ENCODE data around the gene ZBED2. TPM values are rescaled to one million over a fixed set of nuclear protein-coding genes. Genes with fewer than 3 reads are reported as not detected.
"Not testable (repeated sequence)": the region's sequence is repeated elsewhere in the genome, so short reads cannot be mapped to it uniquely, and the experiment has no call there.

The ZBED2 gene, protein sequence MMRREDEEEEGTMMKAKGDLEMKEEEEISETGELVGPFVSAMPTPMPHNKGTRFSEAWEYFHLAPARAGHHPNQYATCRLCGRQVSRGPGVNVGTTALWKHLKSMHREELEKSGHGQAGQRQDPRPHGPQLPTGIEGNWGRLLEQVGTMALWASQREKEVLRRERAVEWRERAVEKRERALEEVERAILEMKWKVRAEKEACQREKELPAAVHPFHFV
- total RNA-seq: not detected

DNA sequence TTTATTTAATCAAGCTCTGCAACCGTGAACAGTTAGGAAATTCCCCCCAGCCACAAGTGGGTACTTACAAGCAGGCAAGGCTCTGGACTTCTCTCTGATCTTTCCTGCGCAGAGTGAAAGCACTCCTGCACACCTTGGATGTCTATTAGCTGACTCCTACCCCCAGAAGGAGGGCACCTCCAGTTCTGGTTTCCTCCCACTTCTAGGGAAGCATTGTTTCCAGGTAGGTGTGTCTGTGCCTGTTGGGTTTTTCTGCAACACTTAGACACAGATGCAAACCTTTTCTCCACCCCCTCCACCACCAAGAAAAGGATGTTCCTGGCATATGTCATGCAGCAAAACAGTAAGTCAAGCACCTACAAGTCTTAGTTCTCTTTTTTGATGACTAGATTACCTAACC is at the start of gene ZBED2:
Gene ZBED2, minus strand, starts transcription at position 115 of the 400 bp plus-strand sequence. CDS start 1,145 bp downstream, outside the sequence.
- Histone ChIP-seq H3K4me1 (ENCODE audit: control insufficient read depth in 3 of 3, insufficient read depth in 3 of 3, low read length in 3 of 3) (no peaks in the 10 kb centered on the region), H3K36me3 (ENCODE audit: control insufficient read depth in 3 of 3, insufficient read depth in 3 of 3, low read length in 3 of 3) (no peaks in the 10 kb centered on the region), H3K9me3 (ENCODE audit: control insufficient read depth in 3 of 3, low read length in 3 of 3) (no peaks in the 10 kb centered on the region), H3K4me3 (ENCODE audit: low read length in 3 of 3) (no peak within 1 kb of the TSS), H3K9ac (ENCODE audit: low read depth in 1 of 3, low read length in 3 of 3) (no peak within 1 kb of the TSS), H3K27ac (ENCODE audit: low read depth, low read length) (no peak within 1 kb of the TSS), H3K27me3 (ENCODE audit: control insufficient read depth in 3 of 3, insufficient read depth in 3 of 3, low read length in 3 of 3) (peaks cover 0 to under 1% (median 0%) of the 10 kb centered on the region in 3 donors)

DNA sequence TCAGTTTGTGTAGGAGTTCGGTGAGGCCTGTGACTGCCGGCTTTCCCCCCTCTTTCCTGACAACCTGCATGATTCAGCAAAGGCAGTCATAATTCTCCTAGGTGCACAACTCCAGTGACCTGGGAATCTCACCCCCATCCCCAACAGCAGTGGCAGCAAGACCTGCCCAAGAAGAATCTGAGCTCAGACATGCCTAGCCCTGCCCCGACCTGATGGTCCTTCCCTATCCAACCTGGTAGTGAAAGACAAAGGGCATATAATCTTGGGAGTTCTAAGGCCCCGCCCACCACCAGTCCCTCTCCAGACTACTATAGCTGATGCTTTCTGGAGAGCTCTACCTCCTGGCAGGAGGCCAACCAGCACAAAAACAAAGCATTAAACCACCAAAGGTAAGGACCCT is 44.2 kb upstream of the ZBED2 start:
- H3K4me3 ChIP-seq (ENCODE audit: low read length in 3 of 3): no peak overlapping the region
- no peak overlapping the region for H3K9ac ChIP-seq (ENCODE audit: low read depth in 1 of 3, low read length in 3 of 3)
- H3K4me1 ChIP-seq (ENCODE audit: control insufficient read depth in 3 of 3, insufficient read depth in 3 of 3, low read length in 3 of 3): no peaks in the 10 kb centered on the region
- no peaks in the 10 kb centered on the region for H3K36me3 ChIP-seq (ENCODE audit: control insufficient read depth in 3 of 3, insufficient read depth in 3 of 3, low read length in 3 of 3)
- no peaks in the 10 kb centered on the region for H3K27me3 ChIP-seq (ENCODE audit: control insufficient read depth in 3 of 3, insufficient read depth in 3 of 3, low read length in 3 of 3)
- H3K27ac ChIP-seq (ENCODE audit: low read depth, low read length): no peak overlapping the region
- H3K9me3 ChIP-seq (ENCODE audit: control insufficient read depth in 3 of 3, low read length in 3 of 3): no peaks in the 10 kb centered on the region

DNA sequence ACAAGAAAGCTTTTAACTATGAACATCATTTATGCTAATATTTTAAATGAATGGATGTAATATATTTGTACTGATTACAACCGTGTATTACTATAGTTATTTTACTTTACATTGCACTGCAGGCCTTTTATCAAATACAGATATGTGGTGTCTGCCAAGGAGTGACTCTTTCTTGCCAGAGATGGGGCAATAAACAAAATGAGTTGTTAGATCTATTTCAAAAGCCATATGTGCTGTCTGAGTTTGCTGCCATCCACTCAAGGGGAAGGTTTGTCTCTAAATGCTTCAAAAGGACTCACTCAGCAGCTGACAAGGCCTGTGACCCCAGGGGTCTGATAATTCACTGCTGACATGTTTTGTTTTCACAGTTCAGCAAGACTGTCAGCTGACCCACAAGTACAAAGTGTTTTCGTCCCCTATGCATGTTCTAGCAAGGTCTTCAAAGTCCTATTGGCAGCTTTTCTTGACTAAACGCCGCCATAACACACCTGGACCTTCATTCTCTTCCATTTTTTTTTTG is 41.3 kb upstream of the ZBED2 start:
- Histone ChIP-seq H3K27me3 (ENCODE audit: control insufficient read depth in 3 of 3, insufficient read depth in 3 of 3, low read length in 3 of 3) (no peaks in the 10 kb centered on the region), H3K36me3 (ENCODE audit: control insufficient read depth in 3 of 3, insufficient read depth in 3 of 3, low read length in 3 of 3) (no peaks in the 10 kb centered on the region), H3K4me1 (ENCODE audit: control insufficient read depth in 3 of 3, insufficient read depth in 3 of 3, low read length in 3 of 3) (no peaks in the 10 kb centered on the region), H3K27ac (ENCODE audit: low read depth, low read length) (no peak overlapping the region), H3K4me3 (ENCODE audit: low read length in 3 of 3) (no peak overlapping the region), H3K9me3 (ENCODE audit: control insufficient read depth in 3 of 3, low read length in 3 of 3) (no peaks in the 10 kb centered on the region), H3K9ac (ENCODE audit: low read depth in 1 of 3, low read length in 3 of 3) (no peak overlapping the region)

DNA sequence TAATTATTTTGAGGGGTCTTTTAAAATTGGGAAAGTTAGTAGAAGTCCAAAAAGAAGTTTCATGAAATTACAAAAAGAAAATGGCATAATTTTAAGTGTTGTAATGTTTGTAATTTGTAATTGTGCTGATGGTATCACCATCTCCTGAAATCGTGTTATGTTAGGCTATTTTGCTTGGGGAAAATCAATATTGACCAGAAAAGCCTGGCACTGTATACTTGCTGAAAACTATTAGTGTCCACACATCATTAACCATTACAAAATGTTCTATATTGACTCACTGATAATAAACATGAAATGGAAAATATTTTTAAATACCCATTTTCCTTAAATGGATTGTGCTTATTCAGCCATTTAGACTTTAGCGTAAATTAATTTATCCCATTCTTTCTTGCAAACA is 40.3 kb upstream of the ZBED2 start:
- no peak overlapping the region for H3K27ac ChIP-seq (ENCODE audit: low read depth, low read length)
- H3K9me3 ChIP-seq (ENCODE audit: control insufficient read depth in 3 of 3, low read length in 3 of 3): no peaks in the 10 kb centered on the region
- H3K27me3 ChIP-seq (ENCODE audit: control insufficient read depth in 3 of 3, insufficient read depth in 3 of 3, low read length in 3 of 3): no peaks in the 10 kb centered on the region
- no peaks in the 10 kb centered on the region for H3K4me1 ChIP-seq (ENCODE audit: control insufficient read depth in 3 of 3, insufficient read depth in 3 of 3, low read length in 3 of 3)
- H3K4me3 ChIP-seq (ENCODE audit: low read length in 3 of 3): no peak overlapping the region
- no peak overlapping the region for H3K9ac ChIP-seq (ENCODE audit: low read depth in 1 of 3, low read length in 3 of 3)
- H3K36me3 ChIP-seq (ENCODE audit: control insufficient read depth in 3 of 3, insufficient read depth in 3 of 3, low read length in 3 of 3): no peaks in the 10 kb centered on the region

DNA sequence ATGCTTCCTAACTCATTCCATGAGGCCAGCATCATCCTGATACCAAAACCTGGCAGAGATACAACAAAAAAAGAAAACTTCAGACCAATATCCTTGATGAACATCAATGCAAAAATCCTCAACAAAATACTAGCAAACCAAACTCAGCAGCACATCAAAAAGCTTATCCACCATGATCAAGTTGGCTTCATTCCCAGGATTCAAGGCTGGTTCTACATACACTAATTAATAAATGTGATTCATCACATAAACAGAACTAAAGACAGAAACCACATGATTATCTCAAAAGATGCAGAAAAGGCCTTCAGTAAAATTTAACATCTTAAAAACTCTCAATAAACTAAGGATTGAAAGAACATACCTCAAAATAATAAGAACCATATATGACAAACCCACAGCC is 35.5 kb upstream of the ZBED2 start:
- H3K36me3 ChIP-seq (ENCODE audit: control insufficient read depth in 3 of 3, insufficient read depth in 3 of 3, low read length in 3 of 3); H3K27me3 ChIP-seq (ENCODE audit: control insufficient read depth in 3 of 3, insufficient read depth in 3 of 3, low read length in 3 of 3); H3K4me1 ChIP-seq (ENCODE audit: control insufficient read depth in 3 of 3, insufficient read depth in 3 of 3, low read length in 3 of 3); H3K4me3 ChIP-seq (ENCODE audit: low read length in 3 of 3); H3K9me3 ChIP-seq (ENCODE audit: control insufficient read depth in 3 of 3, low read length in 3 of 3); H3K9ac ChIP-seq (ENCODE audit: low read depth in 1 of 3, low read length in 3 of 3); H3K27ac ChIP-seq (ENCODE audit: low read depth, low read length): not testable (repeated sequence)

DNA sequence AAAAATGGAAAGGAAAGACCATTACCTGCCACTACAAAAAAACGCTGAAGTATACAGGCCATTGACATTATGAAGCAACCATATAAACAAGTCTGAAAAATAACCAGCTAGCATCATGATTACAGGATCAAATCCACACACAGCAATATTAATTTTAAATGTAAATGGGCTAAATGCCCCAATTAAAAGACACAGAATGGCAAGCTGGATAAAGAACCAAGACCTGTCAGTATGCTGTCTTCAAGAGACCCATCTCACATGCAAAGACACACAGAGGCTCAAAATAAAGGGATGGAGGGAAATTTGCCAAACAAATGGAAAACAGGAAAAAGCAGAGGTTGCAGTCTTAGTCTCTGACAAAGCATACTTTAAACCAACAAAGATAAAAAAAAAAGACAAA is 33.9 kb upstream of the ZBED2 start:
- H3K27ac ChIP-seq (ENCODE audit: low read depth, low read length); H3K4me3 ChIP-seq (ENCODE audit: low read length in 3 of 3); H3K36me3 ChIP-seq (ENCODE audit: control insufficient read depth in 3 of 3, insufficient read depth in 3 of 3, low read length in 3 of 3); H3K9me3 ChIP-seq (ENCODE audit: control insufficient read depth in 3 of 3, low read length in 3 of 3); H3K4me1 ChIP-seq (ENCODE audit: control insufficient read depth in 3 of 3, insufficient read depth in 3 of 3, low read length in 3 of 3); H3K9ac ChIP-seq (ENCODE audit: low read depth in 1 of 3, low read length in 3 of 3); H3K27me3 ChIP-seq (ENCODE audit: control insufficient read depth in 3 of 3, insufficient read depth in 3 of 3, low read length in 3 of 3): not testable (repeated sequence)

DNA sequence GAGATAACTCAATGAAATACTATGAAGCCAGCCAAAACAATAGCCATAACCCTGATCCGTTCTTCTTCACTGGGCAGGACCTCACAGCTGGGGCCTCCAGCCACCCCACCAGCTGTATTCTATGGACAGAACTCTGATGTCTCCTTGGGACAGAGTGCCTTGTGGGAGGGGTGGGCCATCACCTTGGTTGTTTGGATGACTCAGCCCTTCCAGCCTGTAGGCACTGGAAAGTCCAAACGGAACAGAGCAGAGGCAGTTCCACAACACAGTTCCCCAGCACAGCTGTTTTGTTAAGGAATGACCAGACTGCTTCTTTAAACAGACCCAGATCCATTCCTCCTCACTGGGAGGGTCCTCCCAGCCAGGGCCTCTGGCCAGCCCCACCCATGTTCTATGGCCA is 31.9 kb upstream of the ZBED2 start:
- Histone ChIP-seq H3K27me3 (ENCODE audit: control insufficient read depth in 3 of 3, insufficient read depth in 3 of 3, low read length in 3 of 3) (no peaks in the 10 kb centered on the region), H3K27ac (ENCODE audit: low read depth, low read length) (no peak overlapping the region), H3K4me1 (ENCODE audit: control insufficient read depth in 3 of 3, insufficient read depth in 3 of 3, low read length in 3 of 3) (no peaks in the 10 kb centered on the region), H3K9me3 (ENCODE audit: control insufficient read depth in 3 of 3, low read length in 3 of 3) (no peaks in the 10 kb centered on the region), H3K9ac (ENCODE audit: low read depth in 1 of 3, low read length in 3 of 3) (no peak overlapping the region), H3K4me3 (ENCODE audit: low read length in 3 of 3) (no peak overlapping the region), H3K36me3 (ENCODE audit: control insufficient read depth in 3 of 3, insufficient read depth in 3 of 3, low read length in 3 of 3) (no peaks in the 10 kb centered on the region)

DNA sequence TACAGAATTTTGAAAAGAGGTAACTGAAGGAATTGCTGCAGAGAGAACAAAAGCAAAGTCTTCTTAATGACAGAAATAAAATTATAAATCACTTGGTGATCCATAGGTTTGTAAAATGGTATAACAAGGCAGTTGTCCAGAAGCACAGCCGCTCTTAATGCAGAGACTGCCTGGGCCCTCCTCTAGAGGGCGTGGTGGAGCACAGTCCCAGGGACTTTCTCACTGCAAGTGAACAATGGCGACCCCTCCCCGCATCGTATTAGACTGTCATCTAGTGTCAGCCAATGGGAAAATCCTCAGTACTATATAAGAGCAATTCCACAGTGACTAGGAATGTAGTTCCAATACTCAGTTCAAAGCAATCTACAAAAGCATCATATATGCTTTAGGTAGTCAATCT is 26.4 kb upstream of the ZBED2 start:
- Histone ChIP-seq H3K9ac (ENCODE audit: low read depth in 1 of 3, low read length in 3 of 3) (no peak overlapping the region), H3K4me3 (ENCODE audit: low read length in 3 of 3) (no peak overlapping the region), H3K9me3 (ENCODE audit: control insufficient read depth in 3 of 3, low read length in 3 of 3) (peaks cover 0 to 2% (median 0%) of the 10 kb centered on the region in 3 donors), H3K4me1 (ENCODE audit: control insufficient read depth in 3 of 3, insufficient read depth in 3 of 3, low read length in 3 of 3) (no peaks in the 10 kb centered on the region), H3K27ac (ENCODE audit: low read depth, low read length) (no peak overlapping the region), H3K27me3 (ENCODE audit: control insufficient read depth in 3 of 3, insufficient read depth in 3 of 3, low read length in 3 of 3) (no peaks in the 10 kb centered on the region), H3K36me3 (ENCODE audit: control insufficient read depth in 3 of 3, insufficient read depth in 3 of 3, low read length in 3 of 3) (no peaks in the 10 kb centered on the region)

DNA sequence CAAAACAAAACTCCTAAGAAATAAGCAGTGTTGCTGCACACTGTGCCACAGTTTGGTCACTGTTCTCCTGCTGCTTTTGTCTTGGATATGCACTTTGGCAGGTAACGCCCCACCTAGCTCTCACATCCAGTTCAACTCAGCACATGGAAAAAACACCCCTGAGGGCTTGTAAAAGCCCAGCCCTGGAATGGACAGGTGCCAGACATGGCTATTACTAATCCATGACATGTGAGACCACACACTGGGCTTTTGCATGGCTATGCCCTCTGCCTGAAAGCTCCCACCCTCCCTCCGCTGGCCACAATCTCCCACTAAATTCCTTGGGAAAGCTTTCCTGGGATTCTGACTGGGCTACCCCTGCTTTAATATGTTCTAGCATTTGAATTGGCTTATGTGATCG is 24.7 kb upstream of the ZBED2 start:
- H3K27ac ChIP-seq (ENCODE audit: low read depth, low read length): no peak overlapping the region
- H3K27me3 ChIP-seq (ENCODE audit: control insufficient read depth in 3 of 3, insufficient read depth in 3 of 3, low read length in 3 of 3): no peaks in the 10 kb centered on the region
- H3K36me3 ChIP-seq (ENCODE audit: control insufficient read depth in 3 of 3, insufficient read depth in 3 of 3, low read length in 3 of 3): no peaks in the 10 kb centered on the region
- H3K4me3 ChIP-seq (ENCODE audit: low read length in 3 of 3): no peak overlapping the region
- no peaks in the 10 kb centered on the region for H3K4me1 ChIP-seq (ENCODE audit: control insufficient read depth in 3 of 3, insufficient read depth in 3 of 3, low read length in 3 of 3)
- H3K9ac ChIP-seq (ENCODE audit: low read depth in 1 of 3, low read length in 3 of 3): no peak overlapping the region
- H3K9me3 ChIP-seq (ENCODE audit: control insufficient read depth in 3 of 3, low read length in 3 of 3): peaks cover 0 to 2% (median 0%) of the 10 kb centered on the region in 3 donors

DNA sequence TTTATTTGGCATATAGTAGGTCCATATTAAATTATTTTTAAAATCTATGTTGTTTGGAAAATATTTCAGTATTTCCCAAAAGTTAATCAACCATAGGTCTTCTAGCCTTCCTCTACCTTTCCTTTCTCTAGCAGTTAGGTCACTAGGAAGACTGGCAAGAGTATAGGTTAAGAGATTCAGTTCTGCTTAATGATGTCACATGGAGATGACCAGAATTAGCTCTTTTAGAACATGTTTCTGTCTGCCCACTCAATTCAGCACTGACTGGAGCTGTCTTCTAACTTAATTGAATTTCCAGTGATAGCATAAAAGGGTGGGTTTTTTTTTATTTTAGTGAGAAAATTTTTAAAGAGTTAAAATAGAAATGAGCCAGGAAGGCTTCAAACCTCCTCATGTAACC is 23.8 kb upstream of the ZBED2 start:
- no peaks in the 10 kb centered on the region for H3K27me3 ChIP-seq (ENCODE audit: control insufficient read depth in 3 of 3, insufficient read depth in 3 of 3, low read length in 3 of 3)
- no peak overlapping the region for H3K27ac ChIP-seq (ENCODE audit: low read depth, low read length)
- no peak overlapping the region for H3K4me3 ChIP-seq (ENCODE audit: low read length in 3 of 3)
- no peaks in the 10 kb centered on the region for H3K4me1 ChIP-seq (ENCODE audit: control insufficient read depth in 3 of 3, insufficient read depth in 3 of 3, low read length in 3 of 3)
- H3K9me3 ChIP-seq (ENCODE audit: control insufficient read depth in 3 of 3, low read length in 3 of 3): peaks cover 0 to 2% (median 0%) of the 10 kb centered on the region in 3 donors
- no peaks in the 10 kb centered on the region for H3K36me3 ChIP-seq (ENCODE audit: control insufficient read depth in 3 of 3, insufficient read depth in 3 of 3, low read length in 3 of 3)
- no peak overlapping the region for H3K9ac ChIP-seq (ENCODE audit: low read depth in 1 of 3, low read length in 3 of 3)

Measured in skeletal muscle tissue (tissue), 4 donors.